ENCODE results near the gene IL1RAPL1.

- TF ChIP-seq CTCF (IDR thresholded peaks at IDR 0.05) (no peak), POLR2A (IDR thresholded peaks at IDR 0.05) (no peak)
These were observed 1348.2 kb downstream of the IL1RAPL1 start for GRCh38 chrX:29935455-29935854.
